Body of pancreas (tissue), 4 donors: Measurements from ENCODE around the gene SH2B3.

Experiments used
- CTCF ChIP-seq, 7 experiments: fragments of 450-650 bp in 4 of 7; fragments of 200-600 bp in 3 of 7; sonication (generic) in 3 of 7; IDR thresholded peaks; one replicate each; pipeline ENCODE4 v1.5.1; 2016 to 2019; ENCODE audit warnings: antibody characterized with exemption in 7 of 7
- POLR2A ChIP-seq, 3 donors: fragments of 450-650 bp; IDR thresholded peaks; one replicate each; pipeline ENCODE4 v1.6.1; 2016; ENCODE audit warnings: antibody characterized with exemption in 3 of 3, mild to moderate bottlenecking in 2 of 3

DNA sequence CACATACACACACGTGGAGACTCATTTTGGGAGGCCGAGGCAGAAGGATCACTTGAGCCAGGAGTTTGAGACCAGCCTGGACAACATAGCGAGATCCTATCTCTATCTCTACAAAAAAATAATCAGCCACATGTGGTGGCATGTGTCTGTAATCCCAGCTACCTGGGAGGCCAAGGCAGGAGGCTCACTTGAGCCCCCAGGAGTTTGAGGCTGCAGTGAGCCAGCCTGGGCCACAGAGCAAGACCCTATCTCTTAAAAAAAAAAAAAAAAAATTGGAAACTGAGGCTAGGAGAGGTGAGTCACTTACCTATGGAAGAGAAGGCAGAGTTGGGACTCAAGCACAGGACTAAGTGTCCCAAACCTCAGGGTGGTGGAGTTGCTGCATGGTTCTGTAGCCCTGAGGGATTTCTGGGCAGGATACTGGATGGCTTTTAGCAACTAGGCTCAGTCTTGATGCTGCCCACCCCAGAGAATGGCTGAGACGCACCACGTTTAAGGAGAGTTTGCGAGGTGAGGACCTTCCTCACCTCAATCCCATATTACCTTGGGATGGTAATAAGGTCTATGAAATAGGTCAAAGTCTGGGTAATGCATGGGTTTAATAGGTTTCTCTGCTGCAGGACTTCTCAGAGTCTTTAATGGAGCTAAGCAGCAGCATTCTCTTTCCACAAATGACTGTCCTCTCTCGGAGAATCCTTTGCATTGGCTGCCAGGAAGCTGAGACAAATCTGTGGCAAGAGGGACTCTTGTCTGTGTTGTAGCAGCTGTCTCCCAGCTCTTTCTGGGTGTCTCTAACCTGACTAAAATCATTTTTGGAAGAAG is 35.6 kb downstream of the SH2B3 start:
- TF ChIP-seq CTCF (IDR thresholded peaks at IDR 0.05), result no peak
- TF ChIP-seq POLR2A (IDR thresholded peaks at IDR 0.05), result no peak
